RPMI8226 (cell line): Measurements from ENCODE around the gene GSC.
"Not testable (repeated sequence)": the region's sequence is repeated elsewhere in the genome, so short reads cannot be mapped to it uniquely, and the experiment has no call there.

ENCODE experiments used
- DNase-seq: peaks from one replicate; pipeline ENCODE4 v3.0.0-alpha.2; 2015

GSC gene

GRCh38 chr14:94738097-94738496 lies 31.8 kb downstream of the GSC start:
- DNase-seq: no peak

DNA sequence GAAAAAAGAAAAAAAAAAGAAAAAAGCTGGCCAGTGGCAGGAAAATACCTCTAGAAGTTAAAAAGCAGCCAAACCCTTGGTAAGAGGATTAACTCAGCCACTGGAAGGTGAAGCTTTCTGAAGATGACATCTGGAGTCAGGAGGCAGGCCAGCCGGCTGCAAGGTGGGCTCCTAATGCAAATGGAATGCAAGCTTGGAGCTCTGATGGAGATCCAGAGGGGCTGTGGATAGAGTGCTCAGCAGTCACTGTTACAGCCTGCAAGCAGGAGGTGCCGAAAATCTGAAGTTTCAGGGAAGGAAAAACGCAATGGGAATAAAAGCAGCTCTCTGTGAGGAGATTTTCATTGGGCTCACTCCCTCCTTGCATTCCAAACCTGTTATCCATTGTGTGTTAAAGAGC lies 41.0 kb downstream of the GSC start:
- no peak for DNase-seq

DNA sequence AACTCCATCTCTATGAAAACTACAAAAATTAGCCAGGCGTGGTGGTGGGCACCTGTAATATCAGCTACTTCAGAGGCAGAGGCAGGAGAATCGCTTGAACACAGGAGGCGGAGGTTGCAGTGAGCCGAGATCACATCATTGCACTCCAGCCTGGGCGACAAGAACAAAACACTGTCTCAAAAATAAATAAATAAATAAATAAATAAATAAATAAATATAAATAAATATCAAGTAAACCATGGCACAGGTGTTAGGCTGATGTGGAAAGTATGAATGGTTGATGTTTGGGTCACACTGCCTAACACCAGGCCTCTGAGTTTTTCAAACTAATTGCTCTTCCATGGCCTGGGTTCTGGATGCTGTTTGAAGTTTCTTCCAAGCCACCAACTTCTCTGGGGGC lies 41.5 kb downstream of the GSC start:
- not testable (repeated sequence) for DNase-seq

GRCh38 chr14:94726649-94727048 lies 43.3 kb downstream of the GSC start:
- DNase-seq: not testable (repeated sequence)

DNA sequence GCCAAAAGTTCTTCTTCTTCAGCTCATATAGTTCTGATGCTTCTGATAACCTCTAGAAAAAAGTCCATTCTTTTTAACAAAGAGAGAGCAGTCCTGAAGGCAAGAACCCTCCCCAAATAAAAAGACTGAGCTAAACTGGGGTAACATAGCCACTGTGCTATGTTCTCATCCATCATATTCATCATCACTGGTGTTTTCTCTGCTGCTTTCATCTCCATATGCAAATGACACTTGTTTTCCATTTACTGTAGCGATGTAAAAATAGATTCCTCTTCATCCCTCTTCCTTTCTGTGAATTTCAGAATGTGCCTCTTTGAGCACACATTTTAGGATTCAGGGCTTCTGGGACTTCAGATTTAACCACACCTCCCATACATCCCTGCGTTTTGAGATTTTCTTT lies 44.9 kb downstream of the GSC start:
- DNase-seq: no peak

- DNase-seq: no peak
Observed at GRCh38 chr14:94722397-94722796, 47.5 kb downstream of the GSC start.
